ACHN (cell line): ENCODE results near the gene DYNC1H1.
"Not testable (repeated sequence)": the region's sequence is repeated elsewhere in the genome, so short reads cannot be mapped to it uniquely, and the experiment has no call there.

Experiments used
- DNase-seq: peaks from one replicate; pipeline ENCODE4 v3.0.0-alpha.2; 2015
- in situ Hi-C: cut with HindIII; loops from 2 replicates; pipeline ENCODE4 v1.10.0; 2017; ENCODE audit warnings: low sequenced_read_pairs, low pct_ligation_motif_present, low pct_unique_long_range_greater_than_20kb

Gene DYNC1H1

GRCh38 chr14:101980251-101980650 lies 15.9 kb downstream of the DYNC1H1 start:
- no peak for DNase-seq
- in situ Hi-C loops, result no loop called here

GRCh38 chr14:101980700-101981099 lies 16.3 kb downstream of the DYNC1H1 start:
- DNase-seq, result peak; percentile 90
- in situ Hi-C loops, result no loop called here

- no peak for DNase-seq
- in situ Hi-C loops, result no loop called here
These were observed 18.2 kb downstream of the DYNC1H1 start for GRCh38 chr14:101982621-101983020.

- DNase-seq, in situ Hi-C loops: not testable (repeated sequence)
These were observed 20.5 kb downstream of the DYNC1H1 start for GRCh38 chr14:101984831-101985230.

GRCh38 chr14:101985957-101986356 lies 21.6 kb downstream of the DYNC1H1 start:
- DNase-seq, result no peak
- in situ Hi-C loops, result no loop called here

- in situ Hi-C loops, result no loop called here
- no peak for DNase-seq
These were observed 22.6 kb downstream of the DYNC1H1 start for GRCh38 chr14:101986953-101987352.

GRCh38 chr14:101988377-101988776 lies 24.0 kb downstream of the DYNC1H1 start:
- in situ Hi-C loops, result no loop called here
- DNase-seq, result no peak

GRCh38 chr14:101991352-101991751 lies 27.0 kb downstream of the DYNC1H1 start:
- in situ Hi-C loops, result no loop called here
- no peak for DNase-seq

GRCh38 chr14:101992708-101993107 lies 28.3 kb downstream of the DYNC1H1 start:
- in situ Hi-C loops, result no loop called here
- DNase-seq, result no peak

GRCh38 chr14:101997429-101998336 lies 33.3 kb downstream of the DYNC1H1 start:
- no peak for DNase-seq
- in situ Hi-C loops, result no loop called here

- in situ Hi-C loops, result no loop called here
These were observed 36.5 kb downstream of the DYNC1H1 start for GRCh38 chr14:102000902-102001301.

GRCh38 chr14:102005336-102005735 lies 41.0 kb downstream of the DYNC1H1 start:
- in situ Hi-C loops, result no loop called here
- DNase-seq, result no peak

More at GRCh38 chr14:102000902-102001301, 36.5 kb downstream of the DYNC1H1 start:
- no peak for DNase-seq

- in situ Hi-C loops, result no loop called here
- DNase-seq, result no peak
These were observed 43.6 kb downstream of the DYNC1H1 start for GRCh38 chr14:102007916-102008418.

GRCh38 chr14:102008891-102009290 lies 44.5 kb downstream of the DYNC1H1 start:
- in situ Hi-C loops, result no loop called here
- no peak for DNase-seq

- no peak for DNase-seq
- in situ Hi-C loops, result no loop called here
These were observed 47.3 kb downstream of the DYNC1H1 start for GRCh38 chr14:102011631-102012030.

GRCh38 chr14:102012336-102012735 lies 48.0 kb downstream of the DYNC1H1 start:
- DNase-seq, result no peak
- in situ Hi-C loops, result no loop called here

- no peak for DNase-seq
- in situ Hi-C loops, result no loop called here
These were observed 49.4 kb downstream of the DYNC1H1 start for GRCh38 chr14:102013669-102014200.

GRCh38 chr14:102015045-102015685 lies 50.8 kb downstream of the DYNC1H1 start:
- DNase-seq, result no peak
- in situ Hi-C loops, result no loop called here

- DNase-seq, result no peak
- in situ Hi-C loops, result no loop called here
These were observed 51.4 kb downstream of the DYNC1H1 start for GRCh38 chr14:102015771-102016170.
